Hepatocyte (in vitro differentiated cells): ENCODE measurements around the gene USP6NL. TPM values are rescaled to one million over a fixed set of nuclear protein-coding genes. Genes with fewer than 3 reads are reported as not detected.
A peak's percentile ranks its signal among the peaks of the same experiment; 100 is the strongest.

Experiments used
- DNase-seq: peaks from one replicate; pipeline ENCODE4 v3.0.0-alpha.2; 2016; ENCODE audit warnings: low spot score
- H2AFZ ChIP-seq: fragments of 200-600 bp; sonication (generic); 2 replicates; pipeline ENCODE4 v1.6.0; 2016; ENCODE audit warnings: antibody characterized with exemption, mild to moderate bottlenecking
- H3K27ac ChIP-seq: fragments of 200-600 bp; sonication (generic); 2 replicates; pipeline ENCODE4 v1.5.1; 2016; ENCODE audit warnings: mild to moderate bottlenecking
- H3K27me3 ChIP-seq: fragments of 200-600 bp; sonication (generic); 2 replicates; pipeline ENCODE4 v1.6.1; 2016
- H3K36me3 ChIP-seq: fragments of 200-600 bp; sonication (generic); replicated peaks from 2 replicates; pipeline ENCODE4 v1.5.1; 2016; ENCODE audit warnings: low read depth; ENCODE audit not compliant: insufficient read depth
- H3K4me1 ChIP-seq: fragments of 200-600 bp; sonication (generic); 2 replicates; pipeline ENCODE4 v1.5.1; 2016; ENCODE audit warnings: mild to moderate bottlenecking, moderate library complexity; ENCODE audit not compliant: insufficient read depth
- H3K4me2 ChIP-seq: fragments of 200-600 bp; sonication (generic); 2 replicates; pipeline ENCODE4 v1.6.0; 2016
- H3K4me3 ChIP-seq: fragments of 200-600 bp; sonication (generic); 2 replicates; pipeline ENCODE4 v1.5.1; 2016; ENCODE audit warnings: mild to moderate bottlenecking
- H3K79me2 ChIP-seq: fragments of 200-600 bp; sonication (generic); 2 replicates; pipeline ENCODE4 v1.6.0; 2017; ENCODE audit warnings: mild to moderate bottlenecking
- H3K9me2 ChIP-seq: fragments of 200-600 bp; sonication (generic); replicated peaks from 2 replicates; pipeline ENCODE4 v1.6.0; 2017; ENCODE audit warnings: mild to moderate bottlenecking; ENCODE audit not compliant: insufficient read depth
- H3K9me3 ChIP-seq: fragments of 200-600 bp; sonication (generic); 2 replicates; pipeline ENCODE4 v1.5.1; 2016; ENCODE audit warnings: low read depth, mild to moderate bottlenecking
- H4K20me1 ChIP-seq: fragments of 200-600 bp; sonication (generic); 2 replicates; pipeline ENCODE4 v1.6.0; 2016; ENCODE audit warnings: mild to moderate bottlenecking; ENCODE audit not compliant: insufficient read depth, poor library complexity, severe bottlenecking
- CTCF ChIP-seq: fragments of 200-600 bp; sonication (generic); IDR thresholded peaks from 2 replicates; pipeline ENCODE4 v1.5.1; 2016; ENCODE audit warnings: antibody characterized with exemption, mild to moderate bottlenecking; ENCODE audit not compliant: poor library complexity
- EZH2 ChIP-seq: fragments of 200-600 bp; sonication (generic); IDR thresholded peaks from 2 replicates; pipeline ENCODE4 v1.6.1; 2016; ENCODE audit warnings: antibody characterized with exemption, mild to moderate bottlenecking, borderline replicate concordance
- EZH2phosphoT487 ChIP-seq: fragments of 200-600 bp; sonication (generic); IDR thresholded peaks from one replicate; pipeline ENCODE4 v1.6.1; 2018; ENCODE audit warnings: antibody characterized with exemption, mild to moderate bottlenecking, low read depth, moderate library complexity; ENCODE audit not compliant: unreplicated experiment, severe bottlenecking
- WGBS: methylation state at CpG from one replicate; pipeline ENCODE4 v1.1.6; 2016; ENCODE audit warnings: low lambda C conversion rate; ENCODE audit errors: missing lambda C conversion rate; 5-methylcytosine and 5-hydroxymethylcytosine counted together
- polyA plus RNA-seq: library from polyadenylated mRNA; unstranded; fragments of >200 nt; fragmentation: Nextera tagmentation; extraction: Ambion mirVana; gene quantifications from 2 replicates; pipeline ENCODE4 v1.2.1, GENCODE V29; 2016
- total RNA-seq: library from RNA; depleted of rRNA; stranded (reverse); fragments of >200 nt; gene quantifications from 2 replicates; pipeline ENCODE4 v1.2.3, GENCODE V29; 2014

Gene USP6NL
- total and polyA plus RNA-seq, 2 experiments from 2014 or later, result 14.9 to 20.8 TPM

- H3K4me1 ChIP-seq, result peaks cover 4% of the 10 kb centered on the region
- H3K9me2 ChIP-seq, result no peaks in the 10 kb centered on the region
- no peak overlapping the region for H3K4me2 ChIP-seq
- no peaks in the 10 kb centered on the region for H3K36me3 ChIP-seq
- DNase-seq, result no peak
- H3K79me2 ChIP-seq, result no peaks in the 10 kb centered on the region
- H4K20me1 ChIP-seq, result no peaks in the 10 kb centered on the region
- no peak for TF ChIP-seq CTCF
- TF ChIP-seq EZH2, result no peak
- no peak for TF ChIP-seq EZH2phosphoT487
- no peak overlapping the region for H2AFZ ChIP-seq
- H3K27me3 ChIP-seq, result no peaks in the 10 kb centered on the region
- no peaks in the 10 kb centered on the region for H3K9me3 ChIP-seq
- 91% methylated on average over 5 of the region's 6 CpGs for WGBS
- H3K27ac ChIP-seq, result no peak overlapping the region
- no peak overlapping the region for H3K4me3 ChIP-seq
Measured at GRCh38 chr10:11643039-11643438, 31.6 kb upstream of the USP6NL start.

- Histone ChIP-seq H3K4me3 (no peak overlapping the region), H3K4me1 (peaks cover 4% of the 10 kb centered on the region), H2AFZ (no peak overlapping the region), H3K36me3 (no peaks in the 10 kb centered on the region), H3K9me2 (no peaks in the 10 kb centered on the region), H3K27ac (no peak overlapping the region), H3K27me3 (no peaks in the 10 kb centered on the region), H3K9me3 (no peaks in the 10 kb centered on the region), H4K20me1 (no peaks in the 10 kb centered on the region), H3K79me2 (no peaks in the 10 kb centered on the region), H3K4me2 (no peak overlapping the region)
- DNase-seq, result no peak
- 95% methylated on average over 8 of the region's 8 CpGs for WGBS
- TF ChIP-seq EZH2 (no peak), CTCF (no peak), EZH2phosphoT487 (no peak)
Measured at GRCh38 chr10:11642566-11642965, 31.1 kb upstream of the USP6NL start.

GRCh38 chr10:11639849-11640764 lies 28.7 kb upstream of the USP6NL start:
- H3K27ac ChIP-seq, result no peak overlapping the region
- H3K79me2 ChIP-seq, result no peaks in the 10 kb centered on the region
- 71% methylated on average over 14 of the region's 14 CpGs for WGBS
- no peaks in the 10 kb centered on the region for H3K27me3 ChIP-seq
- no peak overlapping the region for H3K4me2 ChIP-seq
- no peak overlapping the region for H3K4me3 ChIP-seq
- no peaks in the 10 kb centered on the region for H3K9me2 ChIP-seq
- no peak overlapping the region for H2AFZ ChIP-seq
- H3K4me1 ChIP-seq, result peaks cover 4% of the 10 kb centered on the region
- no peaks in the 10 kb centered on the region for H4K20me1 ChIP-seq
- H3K9me3 ChIP-seq, result no peaks in the 10 kb centered on the region
- no peak for TF ChIP-seq EZH2phosphoT487
- no peak for TF ChIP-seq EZH2
- no peak for TF ChIP-seq CTCF
- DNase-seq, result peak; percentile 22
- H3K36me3 ChIP-seq, result no peaks in the 10 kb centered on the region
